GM12891 (cell line): ENCODE data around the gene VAMP5. TPM values are rescaled to one million over a fixed set of nuclear protein-coding genes. Genes with fewer than 3 reads are reported as not detected.

Experiments
- DNase-seq: peaks from one replicate; pipeline ENCODE4 v3.0.0; 2011; ENCODE audit warnings: low spot score; ENCODE audit not compliant: insufficient read length
- FAIRE-seq: peaks from 2 replicates; lab custom pipeline; 2011; peaks lifted over from hg19 to GRCh38; lab: Jason Lieb, UNC
- PAX5 ChIP-seq: IDR thresholded peaks from 2 replicates; pipeline ENCODE4 v1.6.1; 2011; ENCODE audit warnings: low read length, moderate library complexity, mild to moderate bottlenecking; ENCODE audit not compliant: insufficient read depth, severe bottlenecking
- POLR2A ChIP-seq: IDR thresholded peaks from 2 replicates; pipeline ENCODE4 v1.6.1; 2011; ENCODE audit warnings: low read depth, low read length, control low read depth
- POLR2AphosphoS5 ChIP-seq: IDR thresholded peaks from 2 replicates; pipeline ENCODE4 v1.6.1; 2011; ENCODE audit warnings: low read depth, low read length, control low read depth
- POU2F2 ChIP-seq: IDR thresholded peaks from 2 replicates; pipeline ENCODE4 v1.6.1; 2011; ENCODE audit warnings: low read depth, mild to moderate bottlenecking, control low read depth, low read length, moderate library complexity
- SPI1 ChIP-seq: IDR thresholded peaks from 2 replicates; pipeline ENCODE4 v1.6.1; 2011; ENCODE audit warnings: low read depth, low read length, control low read depth
- TAF1 ChIP-seq: IDR thresholded peaks from 2 replicates; pipeline ENCODE4 v1.6.1; 2011; ENCODE audit warnings: low read depth, low read length, control low read depth
- polyA plus RNA-seq: library from polyadenylated mRNA; unstranded; fragments of >200 nt; gene quantifications from one replicate; pipeline ENCODE4 v1.2.1, GENCODE V29; 2012; ENCODE audit warnings: low read depth, missing spikeins, inconsistent platforms; ENCODE audit not compliant: missing spikeins

VAMP5 gene, protein sequence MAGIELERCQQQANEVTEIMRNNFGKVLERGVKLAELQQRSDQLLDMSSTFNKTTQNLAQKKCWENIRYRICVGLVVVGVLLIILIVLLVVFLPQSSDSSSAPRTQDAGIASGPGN
- 62.7 TPM for polyA plus RNA-seq

DNA sequence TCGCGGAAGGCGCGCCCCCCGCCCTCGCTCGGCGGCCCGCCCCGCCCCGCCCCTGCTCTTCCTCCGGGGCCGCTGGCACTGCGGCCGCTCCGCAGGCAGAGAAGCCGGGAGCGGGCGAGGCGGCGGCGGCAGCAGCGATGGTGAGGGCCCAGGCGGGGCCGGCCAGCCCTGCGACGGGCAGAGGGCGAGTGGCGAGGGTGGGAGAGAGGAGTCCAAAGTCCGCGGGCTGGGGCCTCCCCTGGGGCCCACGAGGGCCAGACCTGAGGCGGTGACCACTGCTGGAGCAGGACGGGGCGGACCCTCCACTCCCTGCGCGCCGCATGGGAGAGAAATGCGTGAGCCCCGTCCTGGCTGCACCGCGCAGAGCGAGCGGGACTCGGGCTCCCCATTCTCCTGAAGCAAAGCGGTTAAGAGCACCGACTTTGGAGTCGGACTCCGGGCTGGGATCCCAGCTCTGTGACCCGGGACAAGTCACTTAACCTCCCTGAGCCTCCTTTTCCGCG is at the start of gene VAMP5:
VAMP5 (plus strand) TSS at position 78 of the 503 bp plus-strand sequence; CDS start at position 138, 60 bp downstream.
- TF ChIP-seq POLR2A (no peak), PAX5 (no peak), SPI1 (no peak), TAF1 (no peak), POU2F2 (no peak), POLR2AphosphoS5 (no peak)
- DNase-seq = peak; percentile 77
- no peak for FAIRE-seq

DNA sequence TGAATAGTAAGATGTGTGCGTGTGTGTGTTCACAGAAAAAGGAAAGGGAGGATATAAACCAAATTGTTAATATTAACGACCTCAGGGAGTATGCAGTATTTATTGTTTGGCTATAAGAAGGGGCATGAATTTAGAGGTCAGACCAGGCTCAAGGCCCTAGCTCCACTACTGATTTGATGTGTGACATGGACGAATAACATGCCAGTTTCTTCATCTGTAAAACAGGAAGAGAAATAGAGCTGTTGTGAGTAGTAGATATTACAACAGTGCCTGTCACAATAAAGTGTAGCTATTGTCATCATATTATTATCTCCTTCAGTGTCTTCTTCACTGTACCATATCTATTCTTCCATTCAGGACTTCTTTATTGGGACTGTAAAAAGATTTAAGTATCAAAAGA is 49.4 kb upstream of the VAMP5 start:
- TF ChIP-seq POU2F2 (no peak), PAX5 (no peak), POLR2AphosphoS5 (no peak), SPI1 (no peak), TAF1 (no peak), POLR2A (no peak)
- FAIRE-seq = no peak
- DNase-seq = no peak

DNA sequence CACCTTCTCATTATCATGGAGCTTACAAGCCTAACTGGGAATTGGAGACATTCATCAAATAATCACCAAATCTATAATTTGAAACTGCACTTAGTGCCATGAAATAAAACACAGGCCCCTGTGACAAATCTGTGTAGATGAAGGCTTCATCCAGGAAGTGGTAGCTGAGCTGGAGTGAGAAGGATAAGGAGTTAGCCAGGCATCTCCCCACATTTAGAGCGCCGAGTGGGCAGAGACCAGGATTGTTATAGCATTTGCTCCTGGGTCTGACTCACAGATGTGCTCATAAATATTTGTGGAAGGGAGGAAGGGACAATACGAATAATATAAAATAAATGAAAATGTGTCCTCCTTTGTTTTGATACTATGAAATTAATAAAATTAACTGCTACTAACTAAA is 47.8 kb upstream of the VAMP5 start:
- DNase-seq (no peak), FAIRE-seq (no peak)
- TF ChIP-seq SPI1 (no peak), POU2F2 (no peak), PAX5 (no peak), POLR2A (no peak), POLR2AphosphoS5 (no peak), TAF1 (no peak)

DNA sequence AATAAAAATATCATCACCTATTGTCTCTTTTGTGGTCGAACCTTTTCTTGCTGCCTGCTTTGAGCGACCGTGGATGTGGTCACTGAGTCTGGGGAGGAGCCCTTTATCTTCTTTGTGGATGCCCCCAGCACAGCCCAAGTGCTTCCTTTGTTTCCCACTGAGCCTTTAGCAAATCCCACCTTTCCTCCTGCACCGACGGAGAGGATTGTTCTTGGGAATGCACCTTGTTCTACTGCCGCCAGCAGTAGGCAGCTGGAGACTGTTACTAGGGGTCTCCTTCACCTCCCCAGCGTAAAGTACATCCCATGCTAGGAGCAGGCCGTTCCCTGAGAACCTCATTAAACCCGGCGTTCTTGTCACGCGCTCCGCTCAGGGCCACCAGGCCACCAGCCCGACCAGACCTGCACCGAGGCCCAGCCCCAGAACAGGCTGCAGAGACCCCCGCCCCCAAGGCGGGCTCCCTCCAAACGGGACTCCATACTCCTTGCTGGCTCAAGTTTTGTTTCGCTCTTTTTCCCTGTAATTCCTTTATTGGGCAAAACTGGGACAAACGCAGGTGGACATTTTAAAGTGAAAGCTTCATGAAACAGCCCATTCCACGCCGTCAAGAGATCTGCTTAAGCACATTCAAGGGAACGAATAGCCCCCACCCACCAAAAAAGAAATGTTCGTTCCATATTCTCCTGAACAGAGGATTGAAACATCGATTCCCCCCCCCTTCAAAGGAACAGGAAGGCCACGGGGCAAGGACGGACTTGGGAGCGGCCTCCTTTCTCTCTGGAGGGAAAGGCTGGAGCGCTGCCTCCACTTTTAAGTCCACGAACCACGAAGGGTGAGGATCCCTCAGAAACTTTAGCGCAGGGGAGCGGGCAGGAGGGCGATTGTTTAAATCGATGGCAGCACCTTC is 46.4 kb upstream of the VAMP5 start:
- TF ChIP-seq POLR2A (no peak; the same call in 1 of the 2 replicates), POU2F2 (0 out of 2 replicates have a peak, but pooled peaks have one; percentile 23), TAF1 (peak; percentile 53; the same call in 1 of the 2 replicates)
- no peak for FAIRE-seq

DNA sequence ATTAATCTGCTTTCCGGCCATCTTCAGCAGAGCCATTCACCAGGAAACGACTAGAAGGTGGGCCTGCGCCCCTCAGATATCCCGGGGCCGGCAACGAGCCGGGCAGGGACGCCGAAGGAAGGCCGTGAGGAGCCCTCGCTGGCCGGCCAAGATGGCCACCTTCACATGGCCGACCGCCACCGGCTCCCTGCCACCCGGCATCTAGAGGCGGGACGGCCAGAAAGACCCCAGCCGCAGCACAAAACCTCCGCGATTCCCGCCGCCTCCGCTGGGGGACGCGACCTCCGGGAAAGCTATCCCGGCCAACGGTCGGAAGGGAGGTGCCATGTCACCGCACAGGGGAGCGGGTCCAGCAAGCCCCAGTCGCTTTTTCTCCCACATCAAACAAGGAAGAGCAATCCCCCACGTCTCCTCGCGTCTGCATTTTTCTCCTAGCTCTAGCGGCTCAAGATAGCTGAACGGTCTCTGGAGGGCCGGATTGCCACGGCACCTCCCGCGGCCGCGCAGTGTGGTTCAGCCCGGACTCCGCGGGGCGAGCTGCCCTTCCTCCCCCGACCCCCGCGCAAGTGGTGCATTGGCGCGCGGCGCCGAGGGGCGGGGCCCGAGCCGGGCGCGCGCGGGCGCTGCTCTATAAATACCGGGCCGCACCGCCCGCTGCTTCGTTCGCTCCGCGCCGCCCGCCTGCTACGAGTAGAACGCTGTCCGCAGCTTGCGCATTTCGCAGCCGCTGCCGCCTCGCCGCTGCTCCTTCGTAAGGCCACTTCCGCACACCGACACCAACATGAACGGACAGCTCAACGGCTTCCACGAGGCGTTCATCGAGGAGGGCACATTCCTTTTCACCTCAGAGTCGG is 45.5 kb upstream of the VAMP5 start, which contains the start of gene MAT2A:
MAT2A (plus strand) TSS at position 662 of the 854 bp plus-strand sequence; CDS start at position 782, 120 bp downstream.
- FAIRE-seq = peak; percentile 91

More for the DNA sequence above, 46.4 kb upstream of the VAMP5 start:
- DNase-seq = no peak

DNA sequence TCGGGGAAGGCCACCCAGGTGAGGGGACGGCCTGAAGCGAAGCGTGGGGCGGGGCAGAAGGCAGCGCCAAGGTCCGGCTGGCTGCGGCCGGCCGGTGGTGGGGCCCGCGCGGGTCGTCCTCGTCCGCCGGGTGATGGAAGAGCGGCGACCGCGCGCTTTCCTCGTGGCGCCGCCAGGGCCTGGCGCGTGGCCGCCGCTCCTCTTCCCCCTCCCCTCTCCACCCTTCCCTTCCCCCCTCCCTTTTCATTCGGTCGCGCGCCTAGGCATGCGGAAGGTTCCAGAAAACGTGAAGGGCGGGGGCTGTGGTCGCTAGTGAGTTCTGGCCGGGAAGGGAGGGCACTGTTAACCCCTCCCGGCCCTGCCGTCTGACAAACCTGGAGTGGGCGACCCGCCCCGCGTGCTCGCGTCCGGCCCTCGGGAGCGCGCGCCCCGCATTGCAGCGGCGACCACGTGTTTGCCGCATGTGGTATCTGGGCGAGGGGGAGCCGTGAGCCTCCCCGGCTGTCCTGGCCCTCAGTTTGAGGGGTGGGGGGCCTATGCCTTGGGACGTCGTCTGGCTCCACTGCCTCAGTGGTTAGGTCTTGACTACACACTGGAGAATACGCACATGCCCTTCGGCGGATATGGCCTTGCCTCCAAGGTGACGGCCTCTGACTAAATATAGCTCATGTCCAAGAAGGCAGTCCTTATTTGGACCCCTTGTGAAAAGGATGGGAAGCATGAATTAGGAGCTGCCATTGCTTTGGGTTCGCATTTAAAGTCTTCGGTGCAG is 44.7 kb upstream of the VAMP5 start:
- FAIRE-seq (peak; percentile 74), DNase-seq (no peak)
- TF ChIP-seq TAF1 (0 out of 2 replicates have a peak, but pooled peaks have one; percentile 39), POLR2AphosphoS5 (no peak; the same call in 1 of the 2 replicates)

More for the DNA sequence above, 45.5 kb upstream of the VAMP5 start, which contains the start of gene MAT2A:
- peak; percentile 82 for DNase-seq
- peak; percentile 60 for TF ChIP-seq PAX5
- peak; percentile 99 for TF ChIP-seq POLR2A
- peak; percentile 97 for TF ChIP-seq POU2F2
- peak; percentile 96 for TF ChIP-seq TAF1
- peak; percentile 49; the same call in 1 of the 2 replicates for TF ChIP-seq SPI1
- TF ChIP-seq POLR2AphosphoS5 = peak; percentile 99

DNA sequence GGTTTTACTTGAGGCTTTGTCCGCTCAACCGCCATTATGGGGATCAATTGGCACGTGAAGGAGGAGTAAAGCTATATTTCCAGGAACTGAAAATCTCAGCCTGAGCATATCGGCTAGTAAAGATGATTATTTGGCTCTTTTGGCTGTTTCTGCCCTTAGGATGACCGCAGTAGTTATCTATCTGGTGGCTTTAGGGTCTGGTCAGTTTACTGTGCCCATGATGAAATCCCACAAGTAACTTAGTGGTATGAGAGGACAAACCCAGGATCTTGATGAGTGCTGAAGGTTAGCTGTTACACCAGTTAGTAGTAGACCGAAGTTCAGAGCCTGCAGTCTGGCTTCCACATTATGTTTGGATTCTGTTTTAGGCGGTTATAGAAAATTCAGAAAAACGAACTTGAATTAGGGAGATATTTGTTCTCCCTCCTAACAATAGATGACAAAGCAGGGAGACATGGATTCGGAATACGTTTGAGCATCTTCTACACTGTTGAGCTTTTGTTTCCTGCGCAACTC is 44.0 kb upstream of the VAMP5 start:
- FAIRE-seq (no peak), DNase-seq (no peak)
- TF ChIP-seq SPI1 (no peak), POU2F2 (no peak), PAX5 (no peak), POLR2AphosphoS5 (no peak), TAF1 (no peak), POLR2A (no peak)

DNA sequence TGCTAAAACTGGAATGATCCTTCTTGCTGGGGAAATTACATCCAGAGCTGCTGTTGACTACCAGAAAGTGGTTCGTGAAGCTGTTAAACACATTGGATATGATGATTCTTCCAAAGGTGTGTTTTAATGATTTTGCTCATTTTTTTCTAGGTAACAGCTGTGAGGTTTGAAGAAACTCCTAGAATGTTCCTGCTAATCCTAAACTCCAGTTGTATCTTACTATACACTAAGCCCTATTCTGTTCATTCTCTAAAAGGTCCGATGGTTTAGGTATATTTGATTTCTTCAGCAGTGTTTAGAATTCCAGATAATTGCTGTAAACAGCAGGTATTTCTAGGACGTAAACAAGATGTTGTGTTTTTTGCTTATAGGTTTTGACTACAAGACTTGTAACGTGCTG is 43.0 kb upstream of the VAMP5 start:
- DNase-seq = no peak
- TF ChIP-seq PAX5 (no peak), SPI1 (no peak), TAF1 (no peak), POLR2A (no peak), POLR2AphosphoS5 (no peak), POU2F2 (no peak)
- FAIRE-seq = no peak
